NT2/D1 (cell line): ENCODE measurements around the gene NUP58.
A peak's percentile ranks its signal among the peaks of the same experiment; 100 is the strongest.
"Not testable (repeated sequence)": the region's sequence is repeated elsewhere in the genome, so short reads cannot be mapped to it uniquely, and the experiment has no call there.

Experiments
- DNase-seq: peaks from one replicate; pipeline ENCODE4 v3.0.0-alpha.2; 2011; ENCODE audit warnings: low read depth, low spot score
- H3K27me3 ChIP-seq: 2 replicates; pipeline ENCODE4 v1.6.0; 2011; ENCODE audit warnings: mild to moderate bottlenecking; ENCODE audit not compliant: insufficient read length, insufficient read depth
- H3K36me3 ChIP-seq: 2 replicates; pipeline ENCODE4 v1.6.1; 2011; ENCODE audit warnings: mild to moderate bottlenecking, low read length, mixed read lengths; ENCODE audit not compliant: insufficient read depth, insufficient read length
- H3K4me1 ChIP-seq: 2 replicates; pipeline ENCODE4 v1.5.1; 2011; ENCODE audit not compliant: insufficient read depth, insufficient read length
- H3K4me3 ChIP-seq: 2 replicates; pipeline ENCODE4 v1.5.1; 2011; ENCODE audit warnings: low read depth; ENCODE audit not compliant: insufficient read length
- H3K9ac ChIP-seq: 2 replicates; pipeline ENCODE4 v1.6.0; 2011; ENCODE audit warnings: low read depth; ENCODE audit not compliant: insufficient read length
- H3K9me3 ChIP-seq: 2 replicates; pipeline ENCODE4 v1.5.1; 2011; ENCODE audit warnings: mild to moderate bottlenecking, low read length; ENCODE audit not compliant: insufficient read depth
- SUZ12 ChIP-seq: IDR thresholded peaks from 2 replicates; pipeline ENCODE4 v1.6.1; 2011; ENCODE audit not compliant: insufficient read length, insufficient read depth; ENCODE audit errors: extremely low read depth
- YY1 ChIP-seq: IDR thresholded peaks from 2 replicates; pipeline ENCODE4 v1.6.1; 2011; ENCODE audit not compliant: insufficient read length, insufficient read depth
- ZNF274 ChIP-seq: IDR thresholded peaks from 2 replicates; pipeline ENCODE4 v1.6.1; 2011; ENCODE audit warnings: mild to moderate bottlenecking, low read depth, low read length

Gene NUP58

GRCh38 chr13:25354377-25354776 is 53.0 kb downstream of the NUP58 start:
- no peak for DNase-seq
- H3K27me3 ChIP-seq: no peaks in the 10 kb centered on the region
- no peaks in the 10 kb centered on the region for H3K9me3 ChIP-seq
- no peaks in the 10 kb centered on the region for H3K36me3 ChIP-seq
- H3K4me1 ChIP-seq: no peaks in the 10 kb centered on the region
- no peak for TF ChIP-seq ZNF274
- no peak for TF ChIP-seq SUZ12
- TF ChIP-seq YY1: no peak
- H3K9ac ChIP-seq: no peak overlapping the region
- H3K4me3 ChIP-seq: no peak overlapping the region

- H3K4me3 ChIP-seq, H3K36me3 ChIP-seq, H3K9ac ChIP-seq, DNase-seq, H3K9me3 ChIP-seq, H3K4me1 ChIP-seq, H3K27me3 ChIP-seq: not testable (repeated sequence)
Observed at GRCh38 chr13:25360443-25360842, 59.0 kb downstream of the NUP58 start.

- Histone ChIP-seq H3K4me1 (no peaks in the 10 kb centered on the region), H3K9me3 (no peaks in the 10 kb centered on the region), H3K27me3 (peaks cover 14% of the 10 kb centered on the region), H3K4me3 (no peak overlapping the region), H3K36me3 (no peaks in the 10 kb centered on the region), H3K9ac (no peak overlapping the region)
- TF ChIP-seq ZNF274: no peak
- TF ChIP-seq YY1: no peak
- no peak for DNase-seq
Observed at GRCh38 chr13:25365720-25366235, 64.4 kb downstream of the NUP58 start.

- peak overlapping the region; percentile 50 for H3K9ac ChIP-seq
- peaks cover 4% of the 10 kb centered on the region for H3K4me1 ChIP-seq
- H3K27me3 ChIP-seq: peaks cover 47% of the 10 kb centered on the region
- no peak for TF ChIP-seq YY1
- no peak for TF ChIP-seq SUZ12
- no peak for TF ChIP-seq ZNF274
- peak overlapping the region; percentile 47 for H3K4me3 ChIP-seq
- H3K9me3 ChIP-seq: no peaks in the 10 kb centered on the region
- DNase-seq: no peak
- H3K36me3 ChIP-seq: no peaks in the 10 kb centered on the region
Observed at GRCh38 chr13:25371158-25371874, 69.9 kb downstream of the NUP58 start.

- Histone ChIP-seq H3K36me3 (no peaks in the 10 kb centered on the region), H3K27me3 (peaks cover 47% of the 10 kb centered on the region), H3K4me3 (peak within 1 kb of the TSS; percentile 47), H3K9ac (peak within 1 kb of the TSS; percentile 50), H3K4me1 (peaks cover 4% of the 10 kb centered on the region), H3K9me3 (no peaks in the 10 kb centered on the region)
- TF ChIP-seq SUZ12: no peak
- TF ChIP-seq YY1: no peak
- no peak for TF ChIP-seq ZNF274
- DNase-seq: no peak
Observed at GRCh38 chr13:25371875-25372283, 70.5 kb downstream of the NUP58 start, which contains the start of gene ATP8A2. Gene ATP8A2 (plus strand): TSS chr13:25371974. CDS start chr13:25372213, 239 bp downstream.

- TF ChIP-seq ZNF274 (no peak), YY1 (no peak), SUZ12 (no peak)
Observed at GRCh38 chr13:25372284-25373081, 71.1 kb downstream of the NUP58 start.

GRCh38 chr13:25375727-25376358 is 74.4 kb downstream of the NUP58 start:
- TF ChIP-seq YY1 (no peak), ZNF274 (no peak), SUZ12 (no peak)
- Histone ChIP-seq H3K9ac (no peak overlapping the region), H3K9me3 (no peaks in the 10 kb centered on the region), H3K36me3 (no peaks in the 10 kb centered on the region), H3K4me1 (peaks cover 4% of the 10 kb centered on the region), H3K27me3 (peaks cover 32% of the 10 kb centered on the region), H3K4me3 (no peak overlapping the region)
- DNase-seq: no peak

More at GRCh38 chr13:25372284-25373081, 71.1 kb downstream of the NUP58 start:
- Histone ChIP-seq H3K36me3 (no peaks in the 10 kb centered on the region), H3K9me3 (no peaks in the 10 kb centered on the region), H3K9ac (peak overlapping the region; percentile 50), H3K4me3 (peak overlapping the region; percentile 47), H3K4me1 (peaks cover 4% of the 10 kb centered on the region), H3K27me3 (peaks cover 47% of the 10 kb centered on the region)
- DNase-seq: no peak
